GM13976 (cell line): ENCODE data around the gene MSANTD7.

Experiments
- DNase-seq: peaks from one replicate; pipeline ENCODE4 v3.0.0; 2012; ENCODE audit warnings: low spot score
- CTCF ChIP-seq: IDR thresholded peaks from 2 replicates; pipeline ENCODE4 v1.5.1; 2012; ENCODE audit warnings: borderline replicate concordance, mild to moderate bottlenecking; ENCODE audit not compliant: insufficient read depth; ENCODE audit errors: extremely low read depth, missing control alignments, control extremely low read depth
- in situ Hi-C: fragments of 300-500 bp; cut with MboI; formaldehyde crosslinking; loops from one replicate; pipeline ENCODE4 v1.12.0; 2022; ENCODE audit warnings: low sequenced_read_pairs, mixed read lengths, inconsistent platforms; ENCODE audit not compliant: unreplicated experiment

The MSANTD7 gene

GRCh38 chr10:14837003-14837756, 926 bp upstream of the MSANTD7 start:
- DNase-seq: no peak
- no peak for TF ChIP-seq CTCF
- in situ Hi-C loops: no loop called here

- peak; percentile 59 for DNase-seq
- no peak for TF ChIP-seq CTCF
- in situ Hi-C loops: no loop called here
Observed at GRCh38 chr10:14838582-14839304, 637 bp downstream of the MSANTD7 start.

GRCh38 chr10:14839305-14839695, 1.2 kb downstream of the MSANTD7 start:
- TF ChIP-seq CTCF: no peak
- in situ Hi-C loops: no loop called here
- DNase-seq: no peak

- no peak for TF ChIP-seq CTCF
- in situ Hi-C loops: no loop called here
- no peak for DNase-seq
Observed at GRCh38 chr10:14840178-14840577, 2.1 kb downstream of the MSANTD7 start.

- no peak for TF ChIP-seq CTCF
- no peak for DNase-seq
- in situ Hi-C loops: no loop called here
Observed at GRCh38 chr10:14843327-14843988, 5.4 kb downstream of the MSANTD7 start.

- in situ Hi-C loops: no loop called here
- no peak for DNase-seq
- TF ChIP-seq CTCF: no peak
Observed at GRCh38 chr10:14844948-14845347, 6.8 kb downstream of the MSANTD7 start.
